H9 (cell line): ENCODE measurements around the gene TNNT1. TPM values are rescaled to one million over a fixed set of nuclear protein-coding genes. Genes with fewer than 3 reads are reported as not detected.

Experiments
- DNase-seq: peaks from one replicate; pipeline ENCODE4 v3.0.0-alpha.2; 2017
- H2AFZ ChIP-seq: one replicate; pipeline ENCODE4 v1.6.1; 2013; ENCODE audit warnings: mild to moderate bottlenecking, low read length, control low read depth, moderate library complexity
- H2AK5ac ChIP-seq: 2 replicates; pipeline ENCODE4 v1.6.1; 2013; ENCODE audit warnings: low read length, control low read depth, mixed read lengths; ENCODE audit not compliant: insufficient read length
- H2BK120ac ChIP-seq: one replicate; pipeline ENCODE4 v1.6.1; 2013; ENCODE audit warnings: low read depth, mild to moderate bottlenecking, low read length, control low read depth, inconsistent platforms; ENCODE audit not compliant: poor library complexity, severe bottlenecking
- H2BK12ac ChIP-seq: 2 replicates; pipeline ENCODE4 v1.6.1; 2013; ENCODE audit warnings: low read length, control low read depth, mixed read lengths, low read depth; ENCODE audit not compliant: insufficient read length
- H2BK15ac ChIP-seq: 2 replicates; pipeline ENCODE4 v1.6.1; 2013; ENCODE audit warnings: low read depth, low read length, control low read depth
- H2BK20ac ChIP-seq: one replicate; pipeline ENCODE4 v1.6.1; 2013; ENCODE audit warnings: low read depth, mild to moderate bottlenecking, low read length, control low read depth, inconsistent platforms; ENCODE audit not compliant: poor library complexity, severe bottlenecking
- H2BK5ac ChIP-seq: 2 replicates; pipeline ENCODE4 v1.6.1; 2013; ENCODE audit warnings: low read length, control low read depth, mixed read lengths; ENCODE audit not compliant: insufficient read length
- H3K14ac ChIP-seq: 2 replicates; pipeline ENCODE4 v1.6.1; 2013; ENCODE audit warnings: low read length, control low read depth; ENCODE audit not compliant: insufficient read depth
- H3K18ac ChIP-seq: 2 replicates; pipeline ENCODE4 v1.6.1; 2013; ENCODE audit warnings: low read depth, mild to moderate bottlenecking, mixed read lengths, low read length, control low read depth; ENCODE audit not compliant: insufficient read length
- H3K23ac ChIP-seq: 2 replicates; pipeline ENCODE4 v1.6.1; 2013; ENCODE audit warnings: low read length, control low read depth, mixed read lengths, low read depth; ENCODE audit not compliant: insufficient read length
- H3K23me2 ChIP-seq: 2 replicates; pipeline ENCODE4 v1.6.1; 2013; ENCODE audit warnings: low read depth, mild to moderate bottlenecking, mixed read lengths, low read length, control low read depth; ENCODE audit not compliant: insufficient read length, poor library complexity, severe bottlenecking
- H3K27ac ChIP-seq: 2 replicates; pipeline ENCODE4 v1.5.1; 2013; ENCODE audit warnings: low read length, control low read depth, mixed read lengths, low read depth; ENCODE audit not compliant: insufficient read length
- H3K27me3 ChIP-seq: 2 replicates; pipeline ENCODE4 v1.6.1; 2013; ENCODE audit warnings: low read length, control low read depth, inconsistent platforms; ENCODE audit not compliant: insufficient read depth
- H3K4ac ChIP-seq: 2 replicates; pipeline ENCODE4 v1.6.1; 2013; ENCODE audit warnings: low read depth, mild to moderate bottlenecking, control low read depth, inconsistent platforms, low read length, moderate library complexity
- H3K4me1 ChIP-seq: 2 replicates; pipeline ENCODE4 v1.6.1; 2013; ENCODE audit warnings: low read length, control low read depth, inconsistent platforms; ENCODE audit not compliant: insufficient read depth
- H3K4me2 ChIP-seq: 2 replicates; pipeline ENCODE4 v1.6.1; 2013; ENCODE audit warnings: low read length, control low read depth, mixed read lengths; ENCODE audit not compliant: insufficient read length, insufficient read depth
- H3K56ac ChIP-seq: 2 replicates; pipeline ENCODE4 v1.6.1; 2013; ENCODE audit warnings: low read depth, mild to moderate bottlenecking, mixed read lengths, low read length, control low read depth; ENCODE audit not compliant: insufficient read length
- H3K79me1 ChIP-seq: 2 replicates; pipeline ENCODE4 v1.6.1; 2013; ENCODE audit warnings: low read depth, mild to moderate bottlenecking, moderate library complexity, low read length, control low read depth, inconsistent platforms; ENCODE audit not compliant: insufficient read depth, poor library complexity, severe bottlenecking
- H3K79me2 ChIP-seq: 2 replicates; pipeline ENCODE4 v1.6.1; 2013; ENCODE audit warnings: low read length, control low read depth, inconsistent platforms; ENCODE audit not compliant: insufficient read depth
- H3K9ac ChIP-seq: 2 replicates; pipeline ENCODE4 v1.6.1; 2013; ENCODE audit warnings: low read length, control low read depth, mixed read lengths; ENCODE audit not compliant: insufficient read length; ENCODE audit errors: extremely low read depth
- H3K9me3 ChIP-seq: one replicate; pipeline ENCODE4 v1.6.1; 2013; ENCODE audit warnings: low read depth, low read length, inconsistent platforms; ENCODE audit not compliant: control insufficient read depth
- H3T11ph ChIP-seq: one replicate; pipeline ENCODE4 v1.6.1; 2013; ENCODE audit warnings: mild to moderate bottlenecking, low read length, control low read depth, inconsistent platforms
- H4K20me1 ChIP-seq: one replicate; pipeline ENCODE4 v1.6.1; 2013; ENCODE audit not compliant: control insufficient read depth, insufficient read length, insufficient read depth
- H4K5ac ChIP-seq: 2 replicates; pipeline ENCODE4 v1.6.1; 2013; ENCODE audit warnings: low read depth, mild to moderate bottlenecking, mixed read lengths, low read length, control low read depth; ENCODE audit not compliant: insufficient read length
- H4K8ac ChIP-seq: replicated peaks from 2 replicates; pipeline ENCODE4 v1.6.1; 2013; ENCODE audit warnings: low read length, control low read depth, mixed read lengths, low read depth; ENCODE audit not compliant: insufficient read length
- H4K91ac ChIP-seq: 2 replicates; pipeline ENCODE4 v1.6.1; 2013; ENCODE audit warnings: low read depth, mild to moderate bottlenecking, moderate library complexity, mixed read lengths, low read length, control low read depth; ENCODE audit not compliant: insufficient read length
- H3K27ac Mint-ChIP-seq, 3 experiments: 2 replicates in 2 of 3; 3 replicates in 1 of 3; pipeline ENCODE4 v1.8.0; 2020 to 2021; ENCODE audit warnings: mixed read lengths in 3 of 3, mild to moderate bottlenecking in 1 of 3, moderate library complexity in 1 of 3
- H3K27me3 Mint-ChIP-seq: 2 replicates; pipeline ENCODE4 v1.8.0; 2021; ENCODE audit warnings: low read depth, mild to moderate bottlenecking, moderate library complexity, mixed read lengths
- H3K36me3 Mint-ChIP-seq, 3 experiments: 2 replicates in 2 of 3; 3 replicates in 1 of 3; pipeline ENCODE4 v1.8.0; 2020 to 2021; ENCODE audit warnings: low read depth in 3 of 3, mixed read lengths in 3 of 3; ENCODE audit not compliant: insufficient read depth in 1 of 3
- H3K4me1 Mint-ChIP-seq, 2 experiments: 2 replicates each; pipeline ENCODE4 v1.8.0; 2020; ENCODE audit warnings: mixed read lengths in 2 of 2
- H3K4me3 Mint-ChIP-seq, 2 experiments: 2 replicates in 1 of 2; 3 replicates in 1 of 2; pipeline ENCODE4 v1.8.0; 2020 to 2021; ENCODE audit warnings: mild to moderate bottlenecking in 2 of 2, mixed read lengths in 2 of 2, moderate library complexity in 1 of 2
- H3K9me3 Mint-ChIP-seq, 2 experiments: 2 replicates in 1 of 2; 3 replicates in 1 of 2; pipeline ENCODE4 v1.8.0; 2020; ENCODE audit warnings: mild to moderate bottlenecking in 2 of 2, mixed read lengths in 2 of 2, moderate library complexity in 1 of 2
- CTCF ChIP-seq: fragments of 200-600 bp; sonication (generic); conservative IDR thresholded peaks from 3 replicates; pipeline ENCODE4 v1.8.0; 2021; ENCODE audit warnings: antibody characterized with exemption, mild to moderate bottlenecking
- WGBS: extraction: QIAGEN DNeasy Blood & Tissue Kit; methylation state at CpG from one replicate; pipeline ENCODE4 v1.1.7; 2013; ENCODE audit warnings: missing lambda C conversion rate, low lambda C conversion rate, mixed read lengths; ENCODE audit not compliant: insufficient read length; ENCODE audit errors: extremely low coverage; 5-methylcytosine and 5-hydroxymethylcytosine counted together
- total RNA-seq: library from RNA; stranded (reverse); gene quantifications from 2 replicates; pipeline ENCODE4 v1.2.1, GENCODE V29; 2021

Gene TNNT1
- total RNA-seq, 1 experiment from 2014 or later, result 127 TPM

- no peak overlapping the region for H3K27ac ChIP-seq
- no peaks in the 10 kb centered on the region for H4K20me1 ChIP-seq
- no peak overlapping the region for H3T11ph ChIP-seq
- no peak overlapping the region for H4K91ac ChIP-seq
- Mint-ChIP-seq H3K27ac (no peak overlapping the region), H3K4me3 (no peak overlapping the region), H3K4me1 (peaks cover 12 to 26% of the 10 kb centered on the region in 2 experiments), H3K27me3 (no peaks in the 10 kb centered on the region), H3K36me3 (peaks cover 16 to 65% (median 37%) of the 10 kb centered on the region in 3 experiments), H3K9me3 (no peaks in the 10 kb centered on the region)
- no peak overlapping the region for H2BK12ac ChIP-seq
- no peak for DNase-seq
- no peak overlapping the region for H2AK5ac ChIP-seq
- H3K79me1 ChIP-seq, result no peaks in the 10 kb centered on the region
- H2BK15ac ChIP-seq, result no peak overlapping the region
- no peak for TF ChIP-seq CTCF
- no peak overlapping the region for H3K14ac ChIP-seq
- H3K4ac ChIP-seq, result no peak overlapping the region
- no peak overlapping the region for H3K23ac ChIP-seq
- no peaks in the 10 kb centered on the region for H3K23me2 ChIP-seq
- H3K79me2 ChIP-seq, result no peaks in the 10 kb centered on the region
- no peak overlapping the region for H2BK20ac ChIP-seq
- no peaks in the 10 kb centered on the region for H3K9me3 ChIP-seq
- no CpG with 5 or more reads among the region's 17 CpGs for WGBS
- H2AFZ ChIP-seq, result no peak overlapping the region
- no peak overlapping the region for H3K9ac ChIP-seq
- H3K56ac ChIP-seq, result no peak overlapping the region
- no peak overlapping the region for H3K4me2 ChIP-seq
- H3K27me3 ChIP-seq, result no peaks in the 10 kb centered on the region
- no peak overlapping the region for H2BK120ac ChIP-seq
- no peak overlapping the region for H4K8ac ChIP-seq
- H4K5ac ChIP-seq, result no peak overlapping the region
- H3K18ac ChIP-seq, result no peak overlapping the region
- H3K4me1 ChIP-seq, result no peaks in the 10 kb centered on the region; the same call in 1 of the 2 replicates
- H2BK5ac ChIP-seq, result no peak overlapping the region
These were observed 12.5 kb downstream of the TNNT1 start for GRCh38 chr19:55136399-55137102.
